NB4 (cell line): ENCODE data around the gene ZNF629.
A peak's percentile ranks its signal among the peaks of the same experiment; 100 is the strongest.
"Not testable (repeated sequence)": the region's sequence is repeated elsewhere in the genome, so short reads cannot be mapped to it uniquely, and the experiment has no call there.

Experiments used
- DNase-seq: peaks from one replicate; pipeline ENCODE4 v3.0.0; 2010; ENCODE audit warnings: low read depth
- H3K4me3 ChIP-seq: one replicate; pipeline ENCODE4 v1.5.1; 2011; ENCODE audit warnings: mild to moderate bottlenecking, low read depth, low read length, moderate library complexity
- CTCF ChIP-seq: IDR thresholded peaks from one replicate; pipeline ENCODE4 v1.5.1; 2012; ENCODE audit warnings: low read depth, low read length
- MAX ChIP-seq: IDR thresholded peaks from 2 replicates; pipeline ENCODE4 v1.6.1; 2011; ENCODE audit warnings: low read depth, low read length
- MYC ChIP-seq: IDR thresholded peaks from 2 replicates; pipeline ENCODE4 v1.6.1; 2011; ENCODE audit warnings: low read depth, low read length
- POLR2A ChIP-seq: IDR thresholded peaks from 2 replicates; pipeline ENCODE4 v1.6.1; 2011; ENCODE audit warnings: mild to moderate bottlenecking; ENCODE audit not compliant: insufficient read length; ENCODE audit errors: extremely low read depth

ZNF629 gene

GRCh38 chr16:30820952-30821421 is 34.0 kb upstream of the ZNF629 start:
- H3K4me3 ChIP-seq = no peak overlapping the region
- no peak for DNase-seq
- TF ChIP-seq MYC (no peak), CTCF (no peak), POLR2A (no peak), MAX (no peak)

GRCh38 chr16:30816769-30817168 is 29.8 kb upstream of the ZNF629 start:
- no peak overlapping the region for H3K4me3 ChIP-seq
- DNase-seq = no peak
- TF ChIP-seq MYC = no peak
- TF ChIP-seq MAX = no peak
- TF ChIP-seq POLR2A = no peak
- no peak for TF ChIP-seq CTCF

GRCh38 chr16:30813821-30814189 is 26.8 kb upstream of the ZNF629 start:
- TF ChIP-seq POLR2A = no peak
- TF ChIP-seq MAX = no peak
- no peak for TF ChIP-seq CTCF
- TF ChIP-seq MYC = no peak
- no peak for DNase-seq
- peak overlapping the region; percentile 66 for H3K4me3 ChIP-seq

GRCh38 chr16:30809675-30810074 is 22.7 kb upstream of the ZNF629 start:
- H3K4me3 ChIP-seq, DNase-seq: not testable (repeated sequence)

GRCh38 chr16:30808890-30809426 is 22.0 kb upstream of the ZNF629 start:
- not testable (repeated sequence) for DNase-seq, H3K4me3 ChIP-seq

- no peak for DNase-seq
- H3K4me3 ChIP-seq = no peak overlapping the region
- TF ChIP-seq MAX (no peak), CTCF (no peak), POLR2A (no peak), MYC (no peak)
Observed at GRCh38 chr16:30808146-30808545, 21.1 kb upstream of the ZNF629 start.

- peak; percentile 64 for DNase-seq
- H3K4me3 ChIP-seq = peak overlapping the region; percentile 49
- no peak for TF ChIP-seq CTCF
- TF ChIP-seq POLR2A = no peak
- no peak for TF ChIP-seq MAX
- no peak for TF ChIP-seq MYC
Observed at GRCh38 chr16:30805370-30806169, 18.6 kb upstream of the ZNF629 start.
